ENCODE results near the gene SLIT1.

The SLIT1 gene

GRCh38 chr10:97066877-97067555 lies 118.7 kb downstream of the SLIT1 start:
- no peak for DNase-seq (ENCODE audit: extremely low read depth in 1 of 2, low read depth in 1 of 2)

- DNase-seq (ENCODE audit: extremely low read depth in 1 of 2, low read depth in 1 of 2) = no peak
Observed at GRCh38 chr10:97065686-97066660, 119.8 kb downstream of the SLIT1 start.

GRCh38 chr10:97065128-97065527 lies 120.6 kb downstream of the SLIT1 start:
- DNase-seq (ENCODE audit: extremely low read depth in 1 of 2, low read depth in 1 of 2) = no peak

- DNase-seq (ENCODE audit: extremely low read depth in 1 of 2, low read depth in 1 of 2) = no peak
Observed at GRCh38 chr10:97063983-97064837, 121.5 kb downstream of the SLIT1 start.

GRCh38 chr10:97063271-97063982 lies 122.3 kb downstream of the SLIT1 start:
- no peak for DNase-seq (ENCODE audit: extremely low read depth in 1 of 2, low read depth in 1 of 2)

- no peak for DNase-seq (ENCODE audit: extremely low read depth in 1 of 2, low read depth in 1 of 2)
Observed at GRCh38 chr10:97062456-97062855, 123.3 kb downstream of the SLIT1 start.

GRCh38 chr10:97062046-97062445 lies 123.7 kb downstream of the SLIT1 start:
- no peak for DNase-seq (ENCODE audit: extremely low read depth in 1 of 2, low read depth in 1 of 2)

GRCh38 chr10:97061423-97061822 lies 124.3 kb downstream of the SLIT1 start:
- no peak for DNase-seq (ENCODE audit: extremely low read depth in 1 of 2, low read depth in 1 of 2)

- no peak for DNase-seq (ENCODE audit: extremely low read depth in 1 of 2, low read depth in 1 of 2)
Observed at GRCh38 chr10:97060441-97061084, 125.2 kb downstream of the SLIT1 start.

- no peak for DNase-seq (ENCODE audit: extremely low read depth in 1 of 2, low read depth in 1 of 2)
Observed at GRCh38 chr10:97059872-97060205, 125.9 kb downstream of the SLIT1 start.

GRCh38 chr10:97059006-97059871 lies 126.5 kb downstream of the SLIT1 start:
- DNase-seq (ENCODE audit: extremely low read depth in 1 of 2, low read depth in 1 of 2) = no peak

- DNase-seq (ENCODE audit: extremely low read depth in 1 of 2, low read depth in 1 of 2) = no peak
Observed at GRCh38 chr10:97058521-97058920, 127.2 kb downstream of the SLIT1 start.

- no peak for DNase-seq (ENCODE audit: extremely low read depth in 1 of 2, low read depth in 1 of 2)
Observed at GRCh38 chr10:97057491-97058235, 128.1 kb downstream of the SLIT1 start.

GRCh38 chr10:97056003-97056630 lies 129.6 kb downstream of the SLIT1 start:
- no peak for DNase-seq (ENCODE audit: extremely low read depth in 1 of 2, low read depth in 1 of 2)

GRCh38 chr10:97053276-97053675 lies 132.5 kb downstream of the SLIT1 start:
- no peak for DNase-seq (ENCODE audit: extremely low read depth in 1 of 2, low read depth in 1 of 2)

GRCh38 chr10:97050956-97051496 lies 134.7 kb downstream of the SLIT1 start:
- DNase-seq (ENCODE audit: extremely low read depth in 1 of 2, low read depth in 1 of 2) = no peak

- DNase-seq (ENCODE audit: extremely low read depth in 1 of 2, low read depth in 1 of 2) = no peak
Observed at GRCh38 chr10:97050205-97050745, 135.5 kb downstream of the SLIT1 start.

All from activated CD8-positive, alpha-beta memory T cell treated with anti-CD3 and anti-CD28 coated beads for 1 hour (primary cell).